Epidermal melanocyte (primary cell): Measurements from ENCODE around the gene BASP1.
"Not testable (repeated sequence)": the region's sequence is repeated elsewhere in the genome, so short reads cannot be mapped to it uniquely, and the experiment has no call there.

Experiments
- DNase-seq: peaks from one replicate; pipeline ENCODE4 v3.0.0; 2011; ENCODE audit warnings: low spot score; ENCODE audit not compliant: insufficient read length

The BASP1 gene

GRCh38 chr5:17252543-17252942 lies 35.1 kb downstream of the BASP1 start:
- no peak for DNase-seq

- no peak for DNase-seq
Measured at GRCh38 chr5:17255471-17256021, 38.1 kb downstream of the BASP1 start.

GRCh38 chr5:17256171-17256570 lies 38.7 kb downstream of the BASP1 start:
- DNase-seq: no peak

- no peak for DNase-seq
Measured at GRCh38 chr5:17256839-17257238, 39.4 kb downstream of the BASP1 start.

GRCh38 chr5:17257705-17258273 lies 40.4 kb downstream of the BASP1 start:
- no peak for DNase-seq

GRCh38 chr5:17258431-17258830 lies 41.0 kb downstream of the BASP1 start:
- DNase-seq: no peak

GRCh38 chr5:17259012-17259411 lies 41.6 kb downstream of the BASP1 start:
- DNase-seq: not testable (repeated sequence)

- DNase-seq: no peak
Measured at GRCh38 chr5:17259630-17260257, 42.3 kb downstream of the BASP1 start.

GRCh38 chr5:17260549-17260948 lies 43.1 kb downstream of the BASP1 start:
- no peak for DNase-seq

GRCh38 chr5:17261075-17261474 lies 43.6 kb downstream of the BASP1 start:
- no peak for DNase-seq

GRCh38 chr5:17265041-17265440 lies 47.6 kb downstream of the BASP1 start:
- no peak for DNase-seq

- DNase-seq: no peak
Measured at GRCh38 chr5:17267106-17267505, 49.7 kb downstream of the BASP1 start.

GRCh38 chr5:17269201-17269600 lies 51.8 kb downstream of the BASP1 start:
- no peak for DNase-seq

- DNase-seq: no peak
Measured at GRCh38 chr5:17272111-17272510, 54.7 kb downstream of the BASP1 start.

GRCh38 chr5:17275289-17276158 lies 58.1 kb downstream of the BASP1 start:
- no peak for DNase-seq

- no peak for DNase-seq
Measured at GRCh38 chr5:17276445-17276844, 59.0 kb downstream of the BASP1 start.

GRCh38 chr5:17277907-17278306 lies 60.5 kb downstream of the BASP1 start:
- no peak for DNase-seq

- DNase-seq: no peak
Measured at GRCh38 chr5:17278931-17279330, 61.5 kb downstream of the BASP1 start.

- DNase-seq: no peak
Measured at GRCh38 chr5:17279487-17279886, 62.1 kb downstream of the BASP1 start.

- DNase-seq: no peak
Measured at GRCh38 chr5:17282283-17283120, 65.1 kb downstream of the BASP1 start.

- no peak for DNase-seq
Measured at GRCh38 chr5:17283121-17283415, 65.6 kb downstream of the BASP1 start.
